NCI-H1092 treated with DMSO at 0.1 percent for 48 hours (cell line): ENCODE measurements around the gene UNC5C.
"Not testable (repeated sequence)": the region's sequence is repeated elsewhere in the genome, so short reads cannot be mapped to it uniquely, and the experiment has no call there.

Source experiments
- DNase-seq: peaks from one replicate; lab custom pipeline; 2025; lab: John Stamatoyannopoulos, UW

UNC5C gene

DNA sequence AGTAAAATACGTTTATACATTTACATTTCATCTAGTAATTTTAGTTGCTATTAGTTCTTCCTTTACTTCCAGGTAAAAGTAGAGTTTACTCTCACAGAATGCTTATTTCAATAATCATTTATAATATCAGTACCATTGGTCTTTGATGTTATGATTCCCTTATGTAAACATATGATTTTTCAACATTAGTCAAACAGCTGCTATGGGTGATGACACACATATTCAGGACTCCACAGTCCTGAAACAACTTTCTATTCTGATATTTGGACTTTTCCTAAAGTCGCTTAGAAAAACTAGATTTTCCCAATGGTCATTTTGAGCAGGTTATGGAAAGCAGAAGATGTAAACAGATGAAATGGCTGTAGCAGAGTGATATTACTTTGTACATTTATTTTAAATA, 369.8 kb downstream of the UNC5C start:
- DNase-seq = no peak

DNA sequence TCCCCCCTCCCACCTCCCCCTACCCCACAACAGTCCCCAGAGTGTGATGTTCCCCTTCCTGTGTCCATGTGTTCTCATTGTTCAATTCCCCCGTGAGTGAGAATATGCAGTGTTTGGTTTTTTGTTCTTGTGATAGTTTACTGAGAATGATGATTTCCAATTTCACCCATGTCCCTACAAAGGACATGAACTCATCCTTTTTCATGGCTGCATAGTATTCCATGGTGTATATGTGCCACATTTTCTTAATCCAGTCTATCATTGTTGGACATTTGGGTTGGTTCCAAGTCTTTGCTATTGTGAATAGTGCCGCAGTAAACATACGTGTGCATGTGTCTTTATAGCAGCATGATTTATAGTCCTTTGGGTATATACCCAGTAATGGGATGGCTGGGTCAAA, 377.4 kb downstream of the UNC5C start:
- DNase-seq = not testable (repeated sequence)

DNA sequence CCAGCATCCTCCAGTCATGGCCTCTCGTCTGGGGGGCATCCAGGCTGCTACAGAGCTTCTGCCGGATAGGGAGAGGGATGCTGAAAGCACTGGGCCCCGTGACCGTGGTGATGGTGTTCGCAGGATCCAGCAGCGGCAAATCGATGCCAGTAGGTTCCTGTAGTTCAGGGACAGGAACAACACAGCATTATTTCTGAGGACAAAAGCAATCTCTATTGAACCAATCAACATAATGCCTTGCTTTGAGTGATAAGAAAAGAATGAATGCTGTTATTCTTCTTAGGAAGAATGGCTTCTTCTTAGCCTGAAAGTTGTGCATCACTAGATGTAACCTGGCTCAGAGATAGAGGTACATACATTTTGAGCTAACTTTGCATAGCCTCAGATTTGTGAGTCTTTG, 378.6 kb downstream of the UNC5C start:
- no peak for DNase-seq

DNA sequence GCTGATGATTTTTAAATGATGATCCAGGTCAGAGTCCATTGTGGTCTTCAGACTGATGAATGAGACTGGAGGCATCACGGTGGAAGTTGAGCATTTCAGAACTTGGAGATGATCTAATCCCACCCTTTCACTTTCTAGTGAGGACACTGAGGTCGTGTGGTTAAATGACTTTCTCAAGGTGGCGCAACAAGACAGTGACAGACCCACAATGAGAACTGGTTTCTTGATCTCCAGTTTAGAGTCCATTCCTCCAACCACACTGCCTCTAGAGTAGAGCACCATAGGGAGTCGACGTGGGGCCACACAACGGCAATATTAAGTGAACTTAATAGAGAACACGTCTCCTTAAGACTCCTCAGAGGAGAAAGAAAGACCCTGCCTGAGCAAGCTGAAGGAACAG, 381.0 kb downstream of the UNC5C start:
- DNase-seq = no peak

DNA sequence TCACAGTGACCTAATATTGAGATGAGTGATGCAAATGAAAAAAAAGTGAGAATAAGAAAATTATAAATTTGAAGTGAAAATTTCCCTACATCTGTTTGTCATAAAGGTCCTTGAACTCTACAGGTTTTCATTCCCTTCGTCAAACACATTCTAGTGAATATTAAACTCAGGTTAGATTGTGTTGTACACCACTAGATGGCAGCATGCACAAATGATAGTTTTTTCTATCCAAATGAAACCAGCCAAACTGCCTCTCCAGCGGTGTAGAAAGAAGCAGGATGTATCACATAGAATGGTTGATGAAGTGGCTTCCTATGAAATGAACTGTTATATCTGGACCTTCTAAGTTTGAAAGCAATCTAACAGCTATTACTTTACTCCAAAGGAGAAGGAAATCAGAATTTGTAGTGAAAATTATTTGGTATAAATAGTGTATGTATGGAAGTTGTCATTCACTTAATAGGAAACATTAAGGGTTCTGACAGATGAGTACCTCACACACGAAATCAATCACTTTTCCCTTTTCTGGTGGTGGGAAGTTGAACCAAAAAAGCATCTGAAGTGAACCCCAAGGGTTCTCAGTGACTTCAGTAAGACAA, 382.7 kb downstream of the UNC5C start:
- DNase-seq = peak; percentile 67

DNA sequence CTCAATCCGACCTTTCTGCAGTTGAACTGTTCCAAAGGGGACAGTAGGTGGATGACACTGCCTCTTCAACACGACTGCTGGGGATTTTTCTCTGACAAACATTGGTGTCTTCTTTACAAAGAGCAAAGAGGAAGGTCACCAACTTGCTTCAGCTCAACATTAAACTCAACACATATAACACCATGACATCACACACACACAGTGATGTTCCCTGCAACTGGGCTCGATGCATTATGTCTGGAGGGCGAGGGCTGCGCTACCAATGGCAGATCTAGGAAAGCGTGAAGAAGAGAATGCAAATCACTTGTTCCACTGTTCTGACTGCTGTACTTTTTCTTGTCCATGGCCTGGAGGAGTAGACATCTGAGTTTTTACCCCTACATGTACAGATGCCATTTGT, 385.9 kb downstream of the UNC5C start:
- DNase-seq = no peak

DNA sequence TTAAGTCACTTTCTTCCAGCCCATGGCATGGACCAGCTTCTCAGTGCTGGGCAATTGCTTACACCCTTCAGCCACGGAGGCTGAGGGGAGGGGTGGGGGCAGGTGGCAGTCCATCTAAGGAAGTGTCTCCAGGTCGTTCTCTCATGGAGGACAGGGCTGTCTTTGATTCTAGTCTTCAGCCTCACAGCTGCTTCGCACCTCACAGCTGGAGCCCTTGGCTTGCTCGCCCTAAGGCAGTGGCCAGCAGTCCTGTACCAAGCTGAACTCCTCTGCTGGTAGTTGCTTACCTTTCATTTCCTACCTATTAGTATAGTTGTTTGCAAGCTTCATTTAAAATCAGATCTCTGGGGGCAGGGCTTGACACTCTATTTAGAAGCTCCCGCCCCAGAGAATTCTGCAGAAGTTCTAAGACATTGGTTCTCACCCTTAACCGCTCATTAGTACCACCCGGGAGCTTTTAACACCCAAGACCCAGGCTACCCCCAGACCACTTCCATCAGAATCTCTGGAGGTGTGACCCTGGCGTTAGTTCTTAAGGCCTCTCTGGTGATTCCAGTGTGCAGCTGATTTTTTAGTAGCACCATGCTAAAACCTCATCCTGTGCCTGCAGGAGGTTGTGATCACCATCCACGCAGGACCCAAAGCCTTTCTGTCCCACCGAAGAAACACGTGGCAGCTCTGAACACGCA, 386.8 kb downstream of the UNC5C start:
- no peak for DNase-seq

DNA sequence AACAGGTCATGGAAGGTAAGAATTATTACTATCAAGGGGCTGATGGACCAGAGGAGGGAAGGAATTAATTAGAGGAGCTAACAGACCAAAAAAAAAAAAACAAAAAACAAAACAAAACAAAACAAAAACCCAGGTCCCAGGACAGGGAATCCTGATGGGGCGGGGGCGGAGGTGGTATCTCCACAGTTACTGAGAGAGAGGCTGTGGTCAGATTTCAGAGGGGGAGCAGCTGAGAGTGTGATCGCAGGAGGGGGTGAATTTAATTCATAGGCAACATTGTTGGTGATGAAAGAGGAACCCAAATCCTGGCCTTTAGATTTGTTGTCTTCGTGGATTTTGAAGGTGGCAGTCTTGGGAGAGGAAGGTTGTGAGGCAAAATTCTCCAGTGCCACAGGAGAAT, 389.4 kb downstream of the UNC5C start:
- DNase-seq = no peak

DNA sequence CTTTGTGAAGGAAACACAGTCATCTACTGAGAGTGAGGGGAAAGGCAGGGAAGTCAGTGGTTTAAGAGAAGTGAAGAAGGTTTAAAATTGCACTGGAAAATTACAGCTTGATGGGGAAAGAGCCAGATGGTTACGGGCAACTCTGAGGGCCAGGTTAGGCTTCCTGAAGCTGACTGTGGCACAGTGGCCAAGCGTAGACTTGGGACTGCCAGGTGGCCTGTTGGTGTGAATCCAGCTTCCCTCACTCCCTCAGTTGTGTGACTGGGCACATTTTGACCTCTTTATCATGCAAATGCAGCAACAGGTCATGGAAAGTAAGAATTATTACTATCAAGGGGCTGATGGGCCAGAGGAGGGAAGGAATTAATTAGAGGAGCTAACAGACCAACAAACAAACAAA, 390.1 kb downstream of the UNC5C start:
- no peak for DNase-seq

DNA sequence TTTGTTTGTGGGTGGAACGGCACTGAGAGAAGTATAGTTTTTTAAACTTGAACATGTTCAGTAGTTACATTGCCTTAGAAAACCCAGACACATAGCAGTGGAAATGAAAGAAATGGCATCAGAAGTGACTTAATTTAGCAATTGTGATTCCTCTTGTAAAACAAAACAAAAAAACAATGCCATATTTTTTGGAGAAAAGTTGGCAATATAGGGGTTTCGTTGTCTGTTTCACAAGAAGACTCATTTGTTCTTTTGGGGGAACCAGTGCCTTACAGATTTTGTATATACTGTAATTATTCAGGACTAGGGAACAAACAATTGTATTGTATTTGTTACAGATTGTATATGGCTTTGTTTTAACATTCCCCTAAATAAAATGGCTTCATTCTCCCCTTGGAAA, 390.7 kb downstream of the UNC5C start:
- no peak for DNase-seq

DNA sequence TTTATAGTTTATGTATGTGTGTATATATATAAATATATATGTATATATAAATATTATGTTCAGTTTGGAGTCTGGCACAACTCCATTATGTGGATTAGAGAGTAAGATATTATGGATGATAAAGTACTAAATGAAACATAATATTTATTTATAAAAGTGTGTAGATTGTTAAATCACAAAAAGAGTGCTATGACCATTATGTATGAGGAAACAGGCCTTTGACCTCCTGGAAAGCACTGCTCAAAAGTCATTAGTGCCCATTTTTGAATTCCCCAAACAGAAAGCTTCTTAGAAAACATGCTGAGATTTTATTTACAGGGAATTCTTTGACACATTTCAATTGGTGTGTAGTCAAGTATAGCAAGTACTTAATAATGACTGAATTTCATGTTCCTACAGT, 391.2 kb downstream of the UNC5C start:
- DNase-seq = no peak

DNA sequence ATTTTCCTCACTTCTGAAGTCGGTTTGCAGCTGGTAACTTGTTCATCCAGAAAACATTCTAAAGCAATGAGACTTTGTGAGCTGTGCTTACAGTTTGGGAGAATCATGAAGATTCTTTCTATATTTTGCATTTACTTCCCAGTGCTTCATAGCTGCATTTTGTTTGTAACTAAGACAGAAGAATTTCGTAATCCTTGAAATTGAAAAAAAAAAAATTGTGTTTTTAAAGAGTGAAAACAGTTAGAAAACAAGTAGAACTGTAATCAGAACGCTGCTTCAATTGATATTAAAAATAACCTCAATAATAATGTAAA, 392.4 kb downstream of the UNC5C start:
- DNase-seq = no peak

DNA sequence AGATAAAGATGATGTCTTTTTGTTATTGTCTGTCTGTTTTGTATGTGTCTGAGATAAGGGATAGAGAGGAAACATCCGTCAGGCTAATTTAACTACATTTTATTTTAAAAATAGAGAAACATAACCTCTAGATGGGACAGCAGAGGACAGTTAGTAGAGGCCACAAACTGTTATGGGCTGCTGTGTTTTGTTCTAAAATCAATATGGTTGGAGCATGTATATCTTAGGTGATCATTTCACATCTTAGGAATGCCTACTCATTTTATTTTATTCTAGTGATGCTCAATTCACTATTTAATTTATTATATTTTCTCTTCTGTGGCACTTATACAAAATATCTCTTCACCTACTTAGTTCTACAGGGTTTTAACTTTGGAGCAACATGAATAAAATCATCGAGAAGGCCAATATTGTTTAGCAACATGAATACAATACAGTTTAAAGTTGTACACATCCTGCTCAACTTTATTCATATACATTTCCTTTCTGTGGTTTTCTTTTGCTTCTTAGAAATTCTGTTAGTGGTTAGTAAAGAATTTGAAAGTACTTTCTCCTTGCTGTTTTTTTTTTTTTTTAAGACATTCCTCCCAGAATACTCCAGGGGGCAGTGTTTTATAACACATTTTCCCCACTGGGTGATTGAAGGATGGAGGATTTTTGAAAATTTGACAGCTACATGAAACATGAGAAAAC, 392.9 kb downstream of the UNC5C start:
- DNase-seq = peak; percentile 4

DNA sequence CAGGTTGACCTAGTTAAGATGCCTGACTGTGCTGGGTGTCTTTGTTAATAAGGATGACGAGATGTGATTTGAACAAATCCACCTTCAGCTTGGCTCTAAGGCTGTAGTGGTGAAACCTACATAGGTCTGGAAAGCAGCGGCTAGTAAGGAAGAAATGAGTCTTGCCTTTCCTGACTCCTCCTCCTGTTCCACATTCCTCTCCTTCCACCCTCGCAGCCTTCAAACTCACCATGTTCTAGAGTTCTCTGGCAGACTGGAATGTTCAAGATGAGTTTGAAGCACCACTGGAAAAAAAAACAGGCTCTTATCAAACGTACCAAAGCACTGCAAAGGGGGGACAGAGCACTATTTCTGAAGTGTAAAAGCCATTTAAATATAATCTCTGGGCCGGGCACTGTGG, 395.6 kb downstream of the UNC5C start:
- no peak for DNase-seq

DNA sequence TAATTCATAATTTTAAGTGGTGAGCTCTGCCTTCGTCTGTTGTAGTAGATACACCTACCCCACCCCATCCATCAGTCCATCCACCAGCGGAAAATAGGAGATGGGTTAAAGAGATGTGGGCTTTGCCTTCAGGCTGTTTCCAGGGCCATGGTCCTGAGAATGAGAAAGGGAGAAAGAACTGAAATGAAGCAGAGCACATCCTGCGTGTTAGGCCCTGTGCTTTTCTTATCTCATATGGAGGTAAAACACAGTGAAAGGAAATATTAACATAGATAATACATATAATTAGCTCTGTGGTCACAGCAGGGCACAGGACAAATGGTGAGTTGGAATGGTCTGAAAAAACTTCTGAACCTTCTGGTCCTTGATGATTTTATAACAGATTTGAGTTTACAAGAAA, 397.5 kb downstream of the UNC5C start:
- no peak for DNase-seq

DNA sequence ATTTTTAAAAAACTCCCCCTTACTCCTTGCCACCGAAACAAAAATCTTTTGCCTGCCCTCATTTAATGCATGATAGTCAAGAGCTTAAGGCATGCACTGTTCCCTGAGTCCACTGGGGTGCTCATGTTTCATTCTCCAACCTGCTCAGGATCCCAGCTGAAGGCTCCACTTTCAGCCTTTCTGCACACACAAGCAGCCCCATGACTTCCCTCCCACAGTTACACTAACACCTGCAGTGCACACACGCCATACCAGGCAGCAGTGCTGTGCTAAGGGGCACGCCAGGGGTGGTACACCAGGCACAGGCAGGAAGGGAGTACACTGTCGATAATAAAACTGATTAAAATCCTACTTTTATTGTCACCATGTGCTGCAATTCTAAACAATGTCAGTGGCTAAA, 405.8 kb downstream of the UNC5C start:
- no peak for DNase-seq

DNA sequence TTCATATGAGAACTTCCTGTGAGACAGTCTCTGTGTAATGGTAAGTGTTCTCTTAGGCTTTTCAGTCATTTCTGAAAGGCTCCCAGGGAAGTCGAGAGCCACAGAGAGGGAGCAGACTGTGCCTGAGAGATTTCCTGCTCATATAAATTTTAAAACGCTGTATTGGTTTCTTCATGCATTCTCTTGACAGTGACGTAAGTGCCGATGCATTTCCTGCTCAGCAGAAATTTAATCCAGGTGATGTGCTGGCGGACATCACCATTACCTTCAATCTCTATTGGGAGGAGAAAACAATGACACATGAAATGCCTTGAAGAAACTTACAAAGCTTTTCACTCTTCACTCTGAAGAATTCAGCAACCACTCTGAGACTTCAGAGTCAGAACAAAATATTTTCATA, 407.4 kb downstream of the UNC5C start:
- no peak for DNase-seq

DNA sequence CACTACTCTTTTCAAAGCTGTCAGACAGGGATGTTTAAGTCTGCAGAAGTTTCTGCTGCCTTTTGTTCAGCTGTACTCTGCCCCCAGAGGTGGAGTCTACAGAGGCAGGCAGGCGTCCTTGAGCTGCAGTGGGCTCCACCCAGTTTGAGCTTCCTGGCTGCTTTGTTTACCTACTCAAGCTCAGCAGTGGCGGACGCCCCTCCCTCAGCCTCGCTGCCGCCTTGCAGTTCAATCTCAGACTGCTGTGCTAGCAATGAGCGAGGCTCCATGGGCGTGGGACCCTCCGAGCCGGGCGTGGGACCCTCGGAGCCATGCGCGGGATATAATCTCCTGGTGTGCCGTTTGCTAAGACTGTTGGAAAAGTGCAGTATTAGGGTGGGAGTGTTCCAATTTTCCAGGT, 409.3 kb downstream of the UNC5C start:
- not testable (repeated sequence) for DNase-seq

DNA sequence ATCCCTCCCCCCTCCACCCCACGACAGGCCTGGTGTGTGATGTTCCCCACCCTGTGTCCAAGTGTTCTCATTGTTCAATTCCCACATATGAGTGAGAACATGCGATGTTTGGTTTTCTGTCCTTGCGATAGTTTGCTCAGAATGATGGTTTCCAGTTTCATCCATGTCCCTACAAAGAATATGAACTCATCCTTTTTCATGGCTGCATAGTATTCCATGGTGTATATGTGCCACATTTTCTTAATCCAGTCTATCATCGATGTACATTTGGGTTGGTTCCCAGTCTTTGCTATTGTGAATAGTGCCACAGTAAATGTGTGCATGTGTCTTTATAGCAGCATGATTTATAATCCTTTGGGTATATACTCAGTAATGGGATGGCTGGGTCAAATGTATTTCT, 414.8 kb downstream of the UNC5C start:
- not testable (repeated sequence) for DNase-seq

DNA sequence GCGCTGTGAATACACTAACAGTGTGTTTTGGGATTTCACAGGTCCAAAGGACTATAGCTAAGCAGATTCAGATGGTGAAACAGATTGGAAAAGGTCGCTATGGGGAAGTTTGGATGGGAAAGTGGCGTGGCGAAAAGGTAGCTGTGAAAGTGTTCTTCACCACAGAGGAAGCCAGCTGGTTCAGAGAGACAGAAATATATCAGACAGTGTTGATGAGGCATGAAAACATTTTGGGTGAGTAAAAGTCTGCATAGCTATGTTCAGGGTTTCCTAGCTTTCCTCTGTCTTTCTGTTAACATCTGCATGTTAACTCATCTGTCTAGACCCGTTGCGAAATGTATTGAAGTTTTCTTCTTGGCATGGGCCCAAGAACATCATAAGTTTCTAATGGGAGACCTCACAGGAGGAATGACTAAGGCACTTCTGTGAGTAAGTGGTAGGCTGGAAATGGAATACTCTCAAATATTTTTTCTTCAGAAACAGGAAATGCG, 418.9 kb downstream of the UNC5C start:
- DNase-seq = no peak

DNA sequence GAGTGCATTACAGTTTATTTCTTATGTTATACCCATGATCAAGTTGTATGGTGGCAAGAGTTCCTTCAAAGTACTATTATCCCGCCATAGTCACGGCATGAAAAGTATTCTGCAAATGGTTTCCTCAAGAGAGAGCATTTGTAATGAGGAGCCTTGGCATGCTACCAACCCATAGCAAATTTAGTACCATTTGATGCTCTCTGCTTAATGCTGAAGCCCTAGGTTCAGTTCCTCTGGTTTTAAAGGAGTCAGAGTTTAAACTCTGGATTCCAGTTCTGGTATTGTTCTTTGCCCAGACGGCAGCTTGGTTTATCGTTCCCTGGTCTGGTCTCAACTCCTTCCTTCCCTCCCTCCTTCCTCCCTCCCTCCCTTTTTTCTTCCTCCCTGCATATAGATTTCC, 419.7 kb downstream of the UNC5C start:
- no peak for DNase-seq

DNA sequence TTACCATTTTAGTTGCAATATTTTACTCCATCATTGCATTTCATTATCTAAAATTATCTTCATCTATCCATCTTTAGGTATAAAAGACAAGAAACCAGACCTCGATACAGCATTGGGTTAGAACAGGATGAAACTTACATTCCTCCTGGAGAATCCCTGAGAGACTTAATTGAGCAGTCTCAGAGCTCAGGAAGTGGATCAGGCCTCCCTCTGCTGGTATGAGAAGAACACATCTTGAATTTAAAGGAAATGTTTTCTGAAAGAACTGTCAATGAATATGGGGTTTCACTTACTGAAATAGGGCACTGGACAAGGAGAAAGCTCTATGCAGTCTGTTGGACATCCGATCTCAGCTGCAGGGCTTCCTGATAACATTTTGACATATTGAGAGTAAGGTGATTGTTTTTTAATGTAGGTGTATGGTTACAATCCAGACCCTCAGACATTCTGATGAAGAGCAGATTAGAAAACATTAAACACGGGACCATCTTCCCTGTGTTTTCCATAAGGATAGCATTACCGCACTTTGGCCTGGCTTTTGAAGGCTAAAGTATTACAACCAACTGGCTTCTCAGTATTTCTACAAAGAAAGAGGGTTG, 423.8 kb downstream of the UNC5C start:
- DNase-seq = no peak

DNA sequence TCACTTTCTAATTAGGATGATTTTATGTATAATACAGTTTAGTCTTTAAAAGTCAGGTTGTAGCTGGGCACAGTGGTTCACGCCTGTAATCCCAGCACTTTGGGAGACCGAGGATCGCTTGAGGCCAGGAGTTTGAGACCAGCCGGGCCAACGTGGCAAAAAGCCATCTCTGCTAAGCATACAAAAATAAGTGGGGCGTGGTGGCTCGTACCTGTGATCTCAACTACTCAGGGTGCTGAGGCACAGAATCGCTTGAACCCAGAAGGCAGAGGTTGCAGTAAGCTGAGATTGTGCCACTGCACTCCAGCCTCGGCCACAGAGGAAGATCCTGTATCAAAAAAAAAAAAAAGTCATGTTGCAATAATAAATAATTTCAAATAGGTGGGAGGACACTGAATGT, 426.8 kb downstream of the UNC5C start:
- DNase-seq = no peak
